AG04449 (cell line): ENCODE results near the gene RPRD2.

Source experiments
- CTCF ChIA-PET: fragments of 350-600 bp; formaldehyde crosslinking; extraction: SDS; loops from one replicate; lab custom pipeline; 2021; ENCODE audit warnings: antibody characterized with exemption; lab: Yijun Ruan, JAX
- POLR2A ChIA-PET: fragments of 400-600, 350-600 bp; formaldehyde crosslinking; extraction: SDS; loops from one replicate; lab custom pipeline; 2020; ENCODE audit warnings: antibody characterized with exemption, inconsistent platforms; lab: Yijun Ruan, JAX
- DNase-seq: peaks from one replicate; pipeline ENCODE4 v3.0.0-alpha.2; 2010; ENCODE audit warnings: low read depth, low spot score
- H3K4me3 ChIP-seq: 2 replicates; pipeline ENCODE4 v1.5.1; 2011; ENCODE audit warnings: low read depth, mild to moderate bottlenecking, control low read depth, low read length
- CTCF ChIP-seq: IDR thresholded peaks from one replicate; pipeline ENCODE4 v1.5.1; 2011; ENCODE audit warnings: mild to moderate bottlenecking, moderate library complexity, low read length, control low read depth, inconsistent platforms; ENCODE audit not compliant: insufficient read depth; ENCODE audit errors: missing control alignments

The RPRD2 gene

DNA sequence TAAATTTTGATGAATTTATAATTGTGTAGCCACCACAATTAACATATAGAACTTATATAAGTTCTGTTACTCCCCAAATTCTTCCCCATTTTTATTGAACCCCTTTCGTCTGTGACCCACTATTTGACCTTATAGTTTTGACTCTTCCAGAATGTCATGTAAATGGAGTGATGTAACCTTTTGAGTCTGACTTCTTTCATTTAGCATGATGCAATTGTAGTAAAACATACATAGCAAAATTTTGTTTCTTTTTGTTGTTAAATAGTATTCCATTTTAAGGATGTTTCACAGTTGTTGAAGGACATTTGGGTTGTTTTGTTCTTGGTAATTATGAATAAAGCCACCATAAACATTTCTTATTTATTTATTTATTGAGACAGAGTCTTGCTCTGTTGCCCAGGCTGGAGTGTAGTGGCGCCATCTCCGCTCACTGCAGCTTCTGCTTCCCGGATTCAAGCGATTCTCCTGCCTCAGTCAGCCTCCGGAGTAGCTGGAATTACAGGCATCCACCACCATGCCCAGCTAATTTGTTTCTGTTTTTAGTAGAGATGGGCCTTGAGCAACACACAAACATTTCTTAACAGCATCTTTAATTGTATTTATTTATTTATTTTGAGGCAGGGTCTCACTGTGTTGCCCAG is 33.6 kb downstream of the RPRD2 start:
- H3K4me3 ChIP-seq: no peak overlapping the region
- ChIA-PET POLR2A (no interaction called here), CTCF (no interaction called here)
- DNase-seq: no peak
- TF ChIP-seq CTCF: no peak

DNA sequence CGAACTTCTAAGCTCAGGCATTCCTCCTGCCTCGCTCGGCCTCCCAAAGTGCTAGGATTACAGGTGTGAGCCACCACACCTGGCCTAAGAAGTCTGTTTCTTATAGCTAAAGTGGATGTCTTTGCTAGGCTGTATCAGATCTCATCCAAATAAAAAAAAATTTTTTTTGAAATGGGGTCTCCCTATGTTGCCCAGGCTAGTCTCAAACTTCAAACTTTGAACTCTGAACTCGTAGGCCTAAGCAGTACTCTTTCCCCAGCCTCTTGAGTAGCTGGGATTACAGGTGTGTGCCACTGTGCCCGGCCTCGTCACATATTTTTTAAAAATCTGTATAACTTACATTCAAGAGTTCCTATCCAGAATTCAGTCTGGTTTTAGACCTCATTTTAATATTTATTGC is 40.5 kb downstream of the RPRD2 start:
- TF ChIP-seq CTCF: no peak
- CTCF ChIA-PET: interaction anchor here (1.3 kb wide), 1 partner anchor 10 kb away, joined by 3 read pairs; no protein-coding TSS in a partner anchor
- POLR2A ChIA-PET: interaction anchor here (0.6 kb wide), 1 partner anchor 392 kb away, joined by 3 read pairs; no protein-coding TSS in a partner anchor
- no peak for DNase-seq
- no peak overlapping the region for H3K4me3 ChIP-seq

- TF ChIP-seq CTCF: no peak
- POLR2A ChIA-PET: no interaction called here
- H3K4me3 ChIP-seq: no peak overlapping the region
- CTCF ChIA-PET: no interaction called here
- no peak for DNase-seq
Observed at GRCh38 chr1:150405660-150406059, 41.7 kb downstream of the RPRD2 start.

GRCh38 chr1:150406483-150406882 is 42.5 kb downstream of the RPRD2 start:
- CTCF ChIA-PET: no interaction called here
- H3K4me3 ChIP-seq: no peak overlapping the region
- POLR2A ChIA-PET: no interaction called here
- TF ChIP-seq CTCF: no peak
- DNase-seq: no peak

- no peak overlapping the region for H3K4me3 ChIP-seq
- ChIA-PET POLR2A (interaction anchor here (0.7 kb wide), 1 partner anchor 33 kb away, joined by 3 read pairs; no protein-coding TSS in a partner anchor), CTCF (no interaction called here)
- no peak for TF ChIP-seq CTCF
- DNase-seq: no peak
Observed at GRCh38 chr1:150407330-150407729, 43.4 kb downstream of the RPRD2 start.

- no peak for TF ChIP-seq CTCF
- ChIA-PET POLR2A (no interaction called here), CTCF (interaction anchor here (1.0 kb wide), 1 partner anchor 153 kb away, joined by 3 read pairs; no protein-coding TSS in a partner anchor)
- DNase-seq: no peak
- no peak overlapping the region for H3K4me3 ChIP-seq
Observed at GRCh38 chr1:150408800-150409199, 44.9 kb downstream of the RPRD2 start.
